SK-N-SH (cell line): ENCODE data around the gene CSNK2A2. TPM values are rescaled to one million over a fixed set of nuclear protein-coding genes. Genes with fewer than 3 reads are reported as not detected.

Experiments
- CTCF ChIA-PET: fragments of 300-600, 350-600 bp; formaldehyde crosslinking; extraction: SDS; loops from one replicate; lab custom pipeline; 2021; lab: Yijun Ruan, JAX
- POLR2A ChIA-PET: fragments of 350-600 bp; sonication (Branson Sonifier 250); formaldehyde crosslinking; extraction: SDS; loops from one replicate; lab custom pipeline; 2020; ENCODE audit warnings: antibody characterized with exemption, inconsistent platforms; lab: Yijun Ruan, JAX
- DNase-seq: peaks from one replicate; pipeline ENCODE4 v3.0.0; 2012
- H2AFZ ChIP-seq: fragments of 200-600 bp; sonication (generic); 2 replicates; pipeline ENCODE4 v1.8.1; 2016; ENCODE audit warnings: antibody characterized with exemption, mild to moderate bottlenecking, low read depth
- H3F3A ChIP-seq: fragments of 200-600 bp; sonication (generic); replicated peaks from 2 replicates; pipeline ENCODE3; 2016; ENCODE audit warnings: antibody characterized with exemption, mild to moderate bottlenecking; ENCODE audit not compliant: insufficient read depth
- H3K27ac ChIP-seq, 2 experiments: fragments of 200-500 bp in 1 of 2; fragments of 200-600 bp in 1 of 2; sonication (Bioruptor generic) in 1 of 2; sonication (generic), shearing (Covaris generic) in 1 of 2; 2 replicates each; pipeline versions ENCODE4 v1.5.1 to v1.6.1; 2014 to 2016; ENCODE audit warnings: low read depth in 2 of 2, inconsistent platforms in 1 of 2, low read length in 1 of 2, mild to moderate bottlenecking in 1 of 2, mixed read lengths in 1 of 2
- H3K27me3 ChIP-seq: fragments of 200-600 bp; sonication (generic), shearing (Covaris generic); 2 replicates; pipeline ENCODE4 v1.6.1; 2016; ENCODE audit warnings: mixed run types; ENCODE audit not compliant: insufficient read depth
- H3K36me3 ChIP-seq, 2 experiments: fragments of 200-500 bp in 1 of 2; fragments of 200-600 bp in 1 of 2; sonication (Bioruptor generic) in 1 of 2; sonication (generic) in 1 of 2; replicated peaks in 1 of 2; 2 replicates each; pipeline versions ENCODE3 to v1.5.1; 2014 to 2016; ENCODE audit warnings: low read length in 1 of 2, mild to moderate bottlenecking in 1 of 2; ENCODE audit not compliant: insufficient read depth in 2 of 2, control insufficient read depth in 1 of 2
- H3K4me1 ChIP-seq, 2 experiments: fragments of 200-500 bp in 1 of 2; fragments of 200-600 bp in 1 of 2; sonication (Bioruptor generic) in 1 of 2; sonication (generic), shearing (Covaris generic) in 1 of 2; 2 replicates each; pipeline versions ENCODE4 v1.5.1 to v1.6.1; 2014 to 2016; ENCODE audit warnings: low read depth in 1 of 2, low read length in 1 of 2, mixed run types in 1 of 2; ENCODE audit not compliant: insufficient read depth in 2 of 2, control insufficient read depth in 1 of 2
- H3K4me2 ChIP-seq: fragments of 200-600 bp; sonication (generic), shearing (Covaris generic); 2 replicates; pipeline ENCODE4 v1.6.1; 2017; ENCODE audit warnings: mixed run types
- H3K4me3 ChIP-seq, 2 experiments: fragments of 200-500 bp in 1 of 2; fragments of 200-600 bp in 1 of 2; sonication (Bioruptor generic) in 1 of 2; sonication (generic), shearing (Covaris generic) in 1 of 2; 2 replicates each; pipeline versions ENCODE4 v1.5.1 to v1.8.1; 2014 to 2016; ENCODE audit warnings: low read depth in 2 of 2, inconsistent platforms in 1 of 2, low read length in 1 of 2, mild to moderate bottlenecking in 1 of 2, mixed read lengths in 1 of 2, moderate library complexity in 1 of 2
- H3K79me2 ChIP-seq: fragments of 200-600 bp; sonication (generic); 2 replicates; pipeline ENCODE4 v1.8.1; 2017; ENCODE audit warnings: mild to moderate bottlenecking; ENCODE audit not compliant: insufficient read depth
- H3K9ac ChIP-seq: fragments of 200-600 bp; sonication (generic); 2 replicates; pipeline ENCODE4 v1.6.1; 2017; ENCODE audit warnings: mixed run types
- H3K9me2 ChIP-seq: fragments of 200-600 bp; sonication (generic); 2 replicates; pipeline ENCODE4 v1.6.1; 2017; ENCODE audit warnings: mixed run types
- H3K9me3 ChIP-seq: fragments of 200-600 bp; sonication (generic); 2 replicates; pipeline ENCODE4 v1.6.1; 2017; ENCODE audit warnings: mixed run types, mild to moderate bottlenecking, moderate library complexity
- H4K20me1 ChIP-seq: fragments of 200-600 bp; sonication (generic); 2 replicates; pipeline ENCODE4 v1.6.1; 2017; ENCODE audit warnings: mild to moderate bottlenecking, mixed run types; ENCODE audit not compliant: insufficient read depth
- ELF1 ChIP-seq: IDR thresholded peaks from 2 replicates; pipeline ENCODE4 v1.4.0; 2012
- FOSL2 ChIP-seq: IDR thresholded peaks from 2 replicates; pipeline ENCODE4 v1.4.0; 2012; ENCODE audit warnings: low read depth, mild to moderate bottlenecking, moderate library complexity, borderline replicate concordance
- FOXJ3 ChIP-seq: sonication (generic); formaldehyde crosslinking; IDR thresholded peaks from 2 replicates; pipeline ENCODE4 v1.5.1; 2020; ENCODE audit warnings: mild to moderate bottlenecking, missing genetic modification reagents
- FOXM1 ChIP-seq: IDR thresholded peaks from 2 replicates; pipeline ENCODE4 v1.4.0; 2012; ENCODE audit warnings: low read depth, mild to moderate bottlenecking
- GATA2 ChIP-seq: sonication (generic); formaldehyde crosslinking; IDR thresholded peaks from 2 replicates; pipeline ENCODE4 v1.5.0; 2020; ENCODE audit warnings: mild to moderate bottlenecking, missing genetic modification reagents
- JUND ChIP-seq: IDR thresholded peaks from 2 replicates; pipeline ENCODE4 v1.4.0; 2012
- MAX ChIP-seq: IDR thresholded peaks from 2 replicates; pipeline ENCODE4 v1.4.0; 2012; ENCODE audit warnings: low read depth
- NFIC ChIP-seq: IDR thresholded peaks from 2 replicates; pipeline ENCODE4 v1.4.0; 2012; ENCODE audit warnings: borderline replicate concordance
- NRF1 ChIP-seq: IDR thresholded peaks from 2 replicates; pipeline ENCODE4 v1.6.1; 2012; ENCODE audit warnings: low read depth, mild to moderate bottlenecking, low read length
- PBX3 ChIP-seq: IDR thresholded peaks from 2 replicates; pipeline ENCODE4; 2012
- POLR2AphosphoS5 ChIP-seq: IDR thresholded peaks from 2 replicates; pipeline ENCODE4 v1.6.1; 2012; ENCODE audit warnings: low read depth, low read length
- RAD21 ChIP-seq: IDR thresholded peaks from 2 replicates; pipeline ENCODE4 v1.6.1; 2012; ENCODE audit warnings: mild to moderate bottlenecking, low read length
- RCOR1 ChIP-seq: fragments of 150-350 bp; IDR thresholded peaks from 2 replicates; pipeline ENCODE4 v1.6.1; 2017; ENCODE audit warnings: antibody characterized with exemption, low read length
- SMC3 ChIP-seq: IDR thresholded peaks from 2 replicates; pipeline ENCODE4 v1.6.1; 2012; ENCODE audit warnings: low read depth, low read length, improper control_type of control experiment
- TEAD4 ChIP-seq: IDR thresholded peaks from 2 replicates; pipeline ENCODE4 v1.4.0; 2012; ENCODE audit warnings: mild to moderate bottlenecking, borderline replicate concordance; ENCODE audit not compliant: insufficient read depth
- USF1 ChIP-seq: IDR thresholded peaks from 2 replicates; pipeline ENCODE4 v1.4.0; 2012; ENCODE audit warnings: low read depth, borderline replicate concordance
- USF2 ChIP-seq: fragments of 150-350 bp; IDR thresholded peaks from 2 replicates; pipeline ENCODE4 v1.6.1; 2017; ENCODE audit warnings: antibody characterized with exemption, low read length, low read depth, borderline replicate concordance
- YY1 ChIP-seq: IDR thresholded peaks from 2 replicates; pipeline ENCODE4 v1.4.0; 2012; ENCODE audit warnings: low read depth, mild to moderate bottlenecking
- WGBS: methylation state at CpG from one replicate; pipeline ENCODE4 v1.1.6; 2017; ENCODE audit warnings: low lambda C conversion rate; 5-methylcytosine and 5-hydroxymethylcytosine counted together
- polyA plus RNA-seq, 3 experiments: library from polyadenylated mRNA; depleted of rRNA; stranded (reverse); fragments of >200 nt; gene quantifications; 2 replicates each; pipeline ENCODE4 v1.2.3, GENCODE V29; 2012
- TF ChIP-seq, protein P1 (sequence below): fragments of 200-600 bp; sonication (generic); IDR thresholded peaks from 2 replicates; pipeline ENCODE4 v1.6.1; 2017; ENCODE audit warnings: antibody characterized with exemption, mild to moderate bottlenecking, moderate library complexity

Gene CSNK2A2
- polyA plus RNA-seq, 1 of the 3 experiments (the other 2 are of a cell fraction): 25.8 TPM

GRCh38 chr16:58230259-58230658, 32.4 kb upstream of the CSNK2A2 start:
- Histone ChIP-seq H3K4me1 (no peaks in the 10 kb centered on the region), H3K9me3 (no peaks in the 10 kb centered on the region), H3K79me2 (no peaks in the 10 kb centered on the region), H3K36me3 (no peaks in the 10 kb centered on the region), H3K27ac (no peak overlapping the region), H3K9me2 (no peaks in the 10 kb centered on the region), H3K27me3 (no peaks in the 10 kb centered on the region), H3K9ac (no peak overlapping the region), H3F3A (no peaks in the 10 kb centered on the region), H3K4me2 (no peak overlapping the region), H4K20me1 (no peaks in the 10 kb centered on the region), H3K4me3 (no peak overlapping the region), H2AFZ (no peak overlapping the region)
- TF ChIP-seq USF2: no peak
- no peak for TF ChIP-seq JUND
- TF ChIP-seq SMC3: no peak
- TF ChIP-seq, protein P1, sequence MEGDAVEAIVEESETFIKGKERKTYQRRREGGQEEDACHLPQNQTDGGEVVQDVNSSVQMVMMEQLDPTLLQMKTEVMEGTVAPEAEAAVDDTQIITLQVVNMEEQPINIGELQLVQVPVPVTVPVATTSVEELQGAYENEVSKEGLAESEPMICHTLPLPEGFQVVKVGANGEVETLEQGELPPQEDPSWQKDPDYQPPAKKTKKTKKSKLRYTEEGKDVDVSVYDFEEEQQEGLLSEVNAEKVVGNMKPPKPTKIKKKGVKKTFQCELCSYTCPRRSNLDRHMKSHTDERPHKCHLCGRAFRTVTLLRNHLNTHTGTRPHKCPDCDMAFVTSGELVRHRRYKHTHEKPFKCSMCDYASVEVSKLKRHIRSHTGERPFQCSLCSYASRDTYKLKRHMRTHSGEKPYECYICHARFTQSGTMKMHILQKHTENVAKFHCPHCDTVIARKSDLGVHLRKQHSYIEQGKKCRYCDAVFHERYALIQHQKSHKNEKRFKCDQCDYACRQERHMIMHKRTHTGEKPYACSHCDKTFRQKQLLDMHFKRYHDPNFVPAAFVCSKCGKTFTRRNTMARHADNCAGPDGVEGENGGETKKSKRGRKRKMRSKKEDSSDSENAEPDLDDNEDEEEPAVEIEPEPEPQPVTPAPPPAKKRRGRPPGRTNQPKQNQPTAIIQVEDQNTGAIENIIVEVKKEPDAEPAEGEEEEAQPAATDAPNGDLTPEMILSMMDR: no peak
- no peak for TF ChIP-seq GATA2 (CRISPR knock-in tag)
- no peak for TF ChIP-seq NRF1
- TF ChIP-seq FOSL2: no peak
- no peak for TF ChIP-seq USF1
- no peak for TF ChIP-seq RCOR1
- no peak for TF ChIP-seq POLR2AphosphoS5
- 76% methylated on average over 5 of the region's 8 CpGs for WGBS
- CTCF ChIA-PET: no interaction called here
- no peak for DNase-seq
- POLR2A ChIA-PET: no interaction called here

DNA sequence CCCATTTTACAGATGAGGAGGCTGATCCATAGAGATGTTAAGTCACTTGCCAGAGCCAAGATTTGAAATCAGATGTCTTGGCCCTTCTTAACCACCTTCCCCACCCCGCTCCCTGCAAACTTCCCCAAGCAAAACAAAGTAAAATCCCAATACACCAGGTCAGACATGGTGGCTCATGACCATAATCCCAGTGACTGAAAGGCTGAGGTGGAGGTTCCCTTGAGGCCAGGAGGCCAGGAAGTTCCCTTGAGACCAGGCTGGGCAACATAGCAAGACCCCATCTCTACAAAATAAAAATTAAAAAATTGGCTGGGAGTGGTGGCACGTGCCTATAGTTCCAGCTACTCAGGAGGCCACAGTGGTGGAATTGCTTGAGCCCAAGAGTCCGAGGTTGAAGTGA, 28.9 kb upstream of the CSNK2A2 start:
- Histone ChIP-seq H3K9me3 (no peaks in the 10 kb centered on the region), H3K9ac (no peak overlapping the region), H3K4me1 (no peaks in the 10 kb centered on the region), H3F3A (no peaks in the 10 kb centered on the region), H3K79me2 (no peaks in the 10 kb centered on the region), H3K4me3 (no peak overlapping the region), H3K27me3 (no peaks in the 10 kb centered on the region), H4K20me1 (no peaks in the 10 kb centered on the region), H3K4me2 (no peak overlapping the region), H2AFZ (no peak overlapping the region), H3K9me2 (no peaks in the 10 kb centered on the region), H3K27ac (no peak overlapping the region), H3K36me3 (no peaks in the 10 kb centered on the region)
- no peak for DNase-seq
- ChIA-PET POLR2A (no interaction called here), CTCF (no interaction called here)
- 48% methylated on average over 3 of the region's 3 CpGs for WGBS
- no peak for TF ChIP-seq JUND
- TF ChIP-seq NRF1: no peak
- TF ChIP-seq, protein P1: no peak
- no peak for TF ChIP-seq USF1
- no peak for TF ChIP-seq MAX
- TF ChIP-seq RAD21: no peak
- TF ChIP-seq NFIC: no peak
- no peak for TF ChIP-seq FOXJ3 (CRISPR knock-in tag)
- no peak for TF ChIP-seq YY1
- no peak for TF ChIP-seq ELF1
- TF ChIP-seq TEAD4: no peak
- TF ChIP-seq PBX3: no peak
- no peak for TF ChIP-seq FOXM1
